MCF 10A (cell line): Measurements from ENCODE around the gene KLRF2. TPM values are rescaled to one million over a fixed set of nuclear protein-coding genes. Genes with fewer than 3 reads are reported as not detected.
A peak's percentile ranks its signal among the peaks of the same experiment; 100 is the strongest.

Source experiments
- BruUV-seq: library from RNA; stranded (reverse); fragments of 400-500 nt; replicated peaks from 2 replicates; lab custom pipeline; 2021; lab: Mats Ljungman, UMichigan
- CTCF ChIA-PET: fragments of 300-600 bp; sonication (Branson Sonifier 250); formaldehyde crosslinking; extraction: SDS; loops from one replicate; lab custom pipeline; 2021; ENCODE audit warnings: antibody characterized with exemption, inconsistent platforms; lab: Yijun Ruan, JAX
- POLR2A ChIA-PET: fragments of 300-600, 350-650 bp; sonication (Branson Sonifier 250); formaldehyde crosslinking; extraction: SDS; loops from one replicate; lab custom pipeline; 2020; ENCODE audit warnings: antibody characterized with exemption, inconsistent platforms; lab: Yijun Ruan, JAX
- DNase-seq: peaks from one replicate; pipeline ENCODE4 v3.0.0-alpha.2; 2018; ENCODE audit not compliant: unreplicated experiment
- H3K27ac Mint-ChIP-seq: one replicate; pipeline ENCODE4 v1.8.0; 2022; ENCODE audit warnings: mild to moderate bottlenecking, low read depth, mixed read lengths; ENCODE audit not compliant: unreplicated experiment
- H3K27me3 Mint-ChIP-seq: one replicate; pipeline ENCODE4 v1.8.0; 2022; ENCODE audit warnings: mixed read lengths; ENCODE audit not compliant: insufficient read depth, unreplicated experiment
- H3K36me3 Mint-ChIP-seq: one replicate; pipeline ENCODE4 v1.8.0; 2022; ENCODE audit warnings: mild to moderate bottlenecking, moderate library complexity, mixed read lengths; ENCODE audit not compliant: insufficient read depth, unreplicated experiment
- H3K4me1 Mint-ChIP-seq: one replicate; pipeline ENCODE4 v1.8.0; 2022; ENCODE audit warnings: mixed read lengths; ENCODE audit not compliant: insufficient read depth, unreplicated experiment
- H3K4me3 Mint-ChIP-seq: one replicate; pipeline ENCODE4 v1.8.0; 2022; ENCODE audit warnings: mild to moderate bottlenecking, moderate library complexity, mixed read lengths; ENCODE audit not compliant: unreplicated experiment
- H3K9me3 Mint-ChIP-seq: one replicate; pipeline ENCODE4 v1.8.0; 2022; ENCODE audit warnings: mixed read lengths; ENCODE audit not compliant: unreplicated experiment
- CTCF ChIP-seq: fragments of 200-600 bp; IDR thresholded peaks from one replicate; pipeline ENCODE4 v1.8.0; 2022; ENCODE audit warnings: antibody characterized with exemption, mild to moderate bottlenecking; ENCODE audit not compliant: unreplicated experiment
- intact Hi-C: fragments of 100-400 bp; cut with micrococcal nuclease; formaldehyde crosslinking; loops from 2 replicates; pipeline ENCODE4 v1.14.1; 2022
- total RNA-seq: library from RNA; stranded (reverse); gene quantifications from 2 replicates; pipeline ENCODE4 v1.2.3, GENCODE V29; 2022

Gene KLRF2
- total RNA-seq, 1 experiment from 2014 or later: not detected

- no peaks in the 10 kb centered on the region for H3K4me1 Mint-ChIP-seq
- CTCF ChIA-PET: interaction anchor here (0.6 kb wide), 1 partner anchor 8 kb away, joined by 3 read pairs; no protein-coding TSS in a partner anchor
- DNase-seq: no peak
- H3K36me3 Mint-ChIP-seq: no peaks in the 10 kb centered on the region
- POLR2A ChIA-PET: interaction anchor here (0.6 kb wide), 1 partner anchor 9 kb away, joined by 4 read pairs; no protein-coding TSS in a partner anchor
- H3K27ac Mint-ChIP-seq: no peak overlapping the region
- H3K4me3 Mint-ChIP-seq: no peak overlapping the region
- no peaks in the 10 kb centered on the region for H3K9me3 Mint-ChIP-seq
- no TSS peak for BruUV-seq
- no peaks in the 10 kb centered on the region for H3K27me3 Mint-ChIP-seq
- intact Hi-C loops: no loop called here
- no peak for TF ChIP-seq CTCF
Measured at GRCh38 chr12:9858135-9858534, 23.2 kb upstream of the KLRF2 start.

GRCh38 chr12:9864913-9865675 is 16.2 kb upstream of the KLRF2 start:
- no peaks in the 10 kb centered on the region for H3K9me3 Mint-ChIP-seq
- DNase-seq: no peak
- H3K36me3 Mint-ChIP-seq: no peaks in the 10 kb centered on the region
- TF ChIP-seq CTCF: no peak
- H3K4me1 Mint-ChIP-seq: peaks cover 31% of the 10 kb centered on the region
- POLR2A ChIA-PET: interaction anchor here (0.5 to 1.4 kb wide), 2 partner anchors 20 to 29 kb away, joined by 3 read pairs; no protein-coding TSS in a partner anchor
- no peak overlapping the region for H3K27ac Mint-ChIP-seq
- intact Hi-C loops: loop anchor here (10.0 kb wide), 1 partner anchor 350 kb away; the partner anchor contains the start of gene GABARAPL1
- H3K4me3 Mint-ChIP-seq: no peak overlapping the region
- no TSS peak for BruUV-seq
- CTCF ChIA-PET: interaction anchor here (0.5 to 1.6 kb wide), 4 partner anchors 11 to 853 kb away, joined by 3 to 4 read pairs (median 3); no protein-coding TSS in a partner anchor
- no peaks in the 10 kb centered on the region for H3K27me3 Mint-ChIP-seq

- CTCF ChIA-PET: interaction anchor here (0.6 to 0.7 kb wide), 2 partner anchors 30 to 124 kb away, joined by 3 to 4 read pairs; no protein-coding TSS in a partner anchor
Measured at GRCh38 chr12:9866860-9867269, 14.4 kb upstream of the KLRF2 start.

More at GRCh38 chr12:9866860-9867269, 14.4 kb upstream of the KLRF2 start:
- H3K4me3 Mint-ChIP-seq: peak overlapping the region; percentile 43
- peak overlapping the region; percentile 21 for H3K27ac Mint-ChIP-seq
- BruUV-seq: no TSS peak
- H3K27me3 Mint-ChIP-seq: no peaks in the 10 kb centered on the region
- no peaks in the 10 kb centered on the region for H3K9me3 Mint-ChIP-seq
- intact Hi-C loops: loop anchor here (10.0 kb wide), 1 partner anchor 348 kb away; the partner anchor contains the start of gene GABARAPL1
- no peaks in the 10 kb centered on the region for H3K36me3 Mint-ChIP-seq
- peaks cover 41% of the 10 kb centered on the region for H3K4me1 Mint-ChIP-seq
- POLR2A ChIA-PET: interaction anchor here (0.6 to 1.2 kb wide), 3 partner anchors 53 to 345 kb away, joined by 3 to 4 read pairs (median 3); partner anchors contain the start of gene GABARAPL1
- TF ChIP-seq CTCF: no peak
- DNase-seq: no peak
